ENCODE data around the gene ADH4. TPM values are rescaled to one million over a fixed set of nuclear protein-coding genes. Genes with fewer than 3 reads are reported as not detected.

Gene ADH4
- total RNA-seq, 4 donors from 2014 or later: 0.49 to 6.1 (median 0.66) TPM; not detected in 1

DNA sequence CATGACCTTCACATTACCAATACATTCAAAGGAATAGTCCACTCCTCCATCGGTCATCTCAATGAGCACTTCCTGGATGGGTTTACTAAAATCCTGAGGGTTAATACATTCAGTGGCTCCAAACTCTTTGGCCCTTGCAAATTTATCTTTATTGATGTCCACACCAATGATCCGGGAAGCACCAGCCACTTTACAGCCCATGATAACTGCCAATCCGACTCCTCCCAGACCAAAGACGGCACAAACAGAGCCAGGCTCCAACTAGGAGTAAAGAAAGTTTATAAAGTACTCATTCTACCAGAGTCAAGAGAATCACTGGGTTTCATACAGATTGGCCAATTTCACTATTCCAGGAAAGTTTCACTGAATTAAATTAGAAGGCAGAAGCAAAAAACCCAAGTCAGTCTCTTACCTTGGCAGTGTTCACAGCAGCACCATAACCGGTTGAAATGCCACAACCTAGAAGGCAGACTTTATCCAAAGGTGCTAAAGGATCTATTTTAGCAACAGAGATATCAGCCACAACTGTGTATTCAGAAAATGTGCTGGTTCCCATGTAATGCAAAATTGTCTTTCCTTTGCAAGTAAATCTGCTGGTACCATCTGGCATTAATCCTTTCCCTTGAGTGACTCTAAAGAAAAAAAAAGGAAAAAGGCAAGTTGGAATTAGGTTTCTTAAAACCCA is 67.7 kb downstream of the ADH4 start:
- TF ChIP-seq, protein P1, sequence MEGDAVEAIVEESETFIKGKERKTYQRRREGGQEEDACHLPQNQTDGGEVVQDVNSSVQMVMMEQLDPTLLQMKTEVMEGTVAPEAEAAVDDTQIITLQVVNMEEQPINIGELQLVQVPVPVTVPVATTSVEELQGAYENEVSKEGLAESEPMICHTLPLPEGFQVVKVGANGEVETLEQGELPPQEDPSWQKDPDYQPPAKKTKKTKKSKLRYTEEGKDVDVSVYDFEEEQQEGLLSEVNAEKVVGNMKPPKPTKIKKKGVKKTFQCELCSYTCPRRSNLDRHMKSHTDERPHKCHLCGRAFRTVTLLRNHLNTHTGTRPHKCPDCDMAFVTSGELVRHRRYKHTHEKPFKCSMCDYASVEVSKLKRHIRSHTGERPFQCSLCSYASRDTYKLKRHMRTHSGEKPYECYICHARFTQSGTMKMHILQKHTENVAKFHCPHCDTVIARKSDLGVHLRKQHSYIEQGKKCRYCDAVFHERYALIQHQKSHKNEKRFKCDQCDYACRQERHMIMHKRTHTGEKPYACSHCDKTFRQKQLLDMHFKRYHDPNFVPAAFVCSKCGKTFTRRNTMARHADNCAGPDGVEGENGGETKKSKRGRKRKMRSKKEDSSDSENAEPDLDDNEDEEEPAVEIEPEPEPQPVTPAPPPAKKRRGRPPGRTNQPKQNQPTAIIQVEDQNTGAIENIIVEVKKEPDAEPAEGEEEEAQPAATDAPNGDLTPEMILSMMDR (IDR thresholded peaks at IDR 0.05; ENCODE audit: low read depth): no peak

DNA sequence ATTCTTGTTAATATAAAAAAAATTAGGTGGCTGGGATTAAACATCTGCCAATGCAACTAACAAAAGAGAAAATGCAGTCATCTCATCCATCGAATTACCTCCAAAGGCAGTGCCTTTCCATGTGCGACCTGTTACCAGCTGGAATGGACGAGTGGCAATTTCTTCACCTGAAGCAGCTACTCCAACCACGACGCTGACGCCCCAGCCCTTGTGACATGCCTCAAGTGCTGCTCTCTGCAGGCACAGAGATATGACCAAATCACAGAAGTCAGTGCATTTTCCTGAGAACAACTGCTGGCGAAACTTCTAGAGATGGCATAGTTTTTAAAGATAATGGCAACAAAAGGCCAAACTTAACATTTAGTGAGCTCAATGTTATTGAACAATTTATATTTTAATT is 69.3 kb downstream of the ADH4 start:
- TF ChIP-seq, protein P1 (IDR thresholded peaks at IDR 0.05; ENCODE audit: low read depth): no peak

Other genes starting within 250 kb of the ADH4 start
- gene EIF4E, start 215.2 kb downstream of the ADH4 start, total RNA-seq: 10 to 100 TPM; 37.1 to 96.4 (median 56.9) TPM
- 10 to 100 TPM; 26.4 to 39.3 (median 29.6) TPM for gene METAP1, start 148.6 kb downstream of the ADH4 start, total RNA-seq
- gene ADH5, start 55.5 kb downstream of the ADH4 start, total RNA-seq: 100 to 1,000 TPM; 220 to 333 (median 251) TPM
- gene ADH6, start 74.9 kb upstream of the ADH4 start, total RNA-seq: not detected
- gene ADH1A, start 146.7 kb upstream of the ADH4 start, total RNA-seq: under 1 TPM in 3 of 4 donors, not detected in 1; 0.22 to 0.85 (median 0.82) TPM
- gene ADH1B, start 177.1 kb upstream of the ADH4 start, total RNA-seq: 1,000 to 10,000 TPM; 3,428 to 6,526 (median 5,135) TPM
- gene ADH1C, start 208.4 kb upstream of the ADH4 start, total RNA-seq: 10 to 100 TPM; 21.3 to 51.7 (median 24.4) TPM